Stimulated activated CD4-positive, alpha-beta T cell treated with anti-CD3 and anti-CD28 coated beads, TNF-alpha, amount 100 ng/mL, for 48 hours (primary cell): Measurements from ENCODE around the gene LRRC15.

Source experiments
- DNase-seq, 3 donors: peaks; one replicate each; pipeline ENCODE4 v3.0.0-alpha.2; 2020; ENCODE audit warnings: low read depth in 3 of 3

The LRRC15 gene

DNA sequence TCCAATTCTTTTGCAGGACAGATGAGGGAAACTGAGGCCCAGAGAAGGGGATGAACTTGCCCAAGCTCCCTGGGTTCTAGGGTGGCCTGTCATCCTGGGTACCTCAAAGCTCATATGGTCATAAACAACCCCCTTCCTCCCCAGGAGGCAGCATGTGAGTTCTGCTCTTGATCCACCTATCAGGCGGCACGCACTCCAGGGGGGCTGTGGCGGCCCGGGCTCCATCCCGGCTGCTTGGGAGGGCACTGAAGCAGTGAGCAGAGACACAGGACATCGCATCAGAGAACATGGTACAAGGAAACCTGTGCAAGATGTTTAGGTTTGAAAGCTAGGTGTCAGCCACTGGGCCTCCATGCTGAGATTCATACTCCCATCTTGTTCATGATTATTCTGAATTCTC, 52.6 kb downstream of the LRRC15 start:
- no peak for DNase-seq

GRCh38 chr3:194315965-194316361, 53.6 kb downstream of the LRRC15 start:
- no peak for DNase-seq

DNA sequence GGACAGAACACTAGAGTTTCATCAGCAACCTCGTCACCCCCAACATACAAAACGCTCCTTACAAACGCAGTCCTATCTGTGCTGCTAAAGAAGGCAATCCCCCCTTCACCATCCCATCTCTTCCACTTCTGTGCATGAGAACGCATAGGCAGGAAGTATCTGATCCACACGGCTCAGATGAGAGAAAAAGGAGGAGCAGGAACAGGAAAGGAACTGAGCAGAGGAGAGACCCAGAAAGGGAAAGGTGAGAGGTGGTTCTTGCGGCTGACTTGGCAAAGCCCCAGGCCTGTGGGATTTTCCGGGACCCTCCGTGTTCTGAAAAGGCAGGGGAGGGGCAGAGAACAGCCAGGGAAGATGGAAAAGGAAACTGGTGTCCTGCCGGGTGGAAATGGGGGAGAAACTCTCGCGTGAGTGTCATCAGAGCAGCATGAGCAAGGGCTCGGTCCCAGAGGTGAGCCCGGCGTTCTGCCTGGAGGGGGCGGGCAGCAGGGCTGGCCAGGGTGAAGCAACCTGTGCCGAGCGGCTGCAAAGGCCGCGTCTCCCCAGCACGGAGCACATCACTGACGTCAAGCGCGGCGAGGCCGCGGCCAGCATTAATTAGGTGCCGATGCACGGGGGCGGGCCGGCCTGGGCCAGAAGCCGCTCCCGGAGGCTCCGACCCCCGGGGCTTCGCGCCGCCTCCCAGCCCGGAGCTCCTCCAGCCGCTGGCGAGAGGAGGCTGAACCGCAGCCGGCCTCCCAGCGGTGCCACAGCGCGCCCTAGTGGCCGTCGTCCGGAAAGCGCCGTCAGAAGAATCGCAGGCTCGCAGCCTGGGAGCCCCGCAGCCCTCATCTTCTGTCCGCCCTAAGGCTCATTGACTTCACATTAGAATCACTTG, 54.2 kb downstream of the LRRC15 start:
- DNase-seq: peak; percentile 59 to 79 (median 70)

DNA sequence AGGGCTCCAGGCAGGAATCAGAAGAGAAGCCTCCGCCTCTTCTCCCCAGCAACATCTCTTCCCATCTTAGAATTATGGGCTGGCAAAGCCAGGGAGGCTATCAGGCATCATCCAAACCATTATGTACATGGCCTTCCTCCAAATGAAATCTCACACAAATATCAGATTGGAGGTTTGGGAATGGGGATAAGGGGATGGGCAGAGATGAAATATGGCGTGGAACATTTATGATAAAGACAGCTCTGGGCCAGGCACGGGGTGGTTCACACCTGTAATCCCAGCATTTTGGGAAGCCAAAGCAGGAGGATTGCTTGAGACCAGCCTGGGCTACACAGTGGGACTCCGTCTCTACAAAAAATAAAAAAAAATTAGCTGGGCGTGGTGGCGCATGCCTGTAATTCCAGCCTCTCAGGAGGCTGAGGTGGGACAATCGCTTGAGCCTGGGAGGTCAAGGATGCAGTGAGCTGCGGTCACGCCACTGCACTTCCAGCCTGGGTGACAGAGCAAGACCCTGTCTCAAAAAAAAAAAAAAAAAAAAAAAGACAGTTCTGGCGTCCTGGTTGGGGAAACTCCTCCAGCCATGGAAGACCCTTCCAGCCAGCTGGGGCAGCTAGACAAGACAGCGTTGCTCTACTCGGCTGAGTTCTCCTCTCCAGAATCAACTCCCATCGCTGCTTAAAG, 55.0 kb downstream of the LRRC15 start:
- DNase-seq: no peak

GRCh38 chr3:194313560-194314387, 55.8 kb downstream of the LRRC15 start:
- DNase-seq: no peak

- DNase-seq: no peak
Observed at GRCh38 chr3:194312743-194313281, 56.7 kb downstream of the LRRC15 start.

DNA sequence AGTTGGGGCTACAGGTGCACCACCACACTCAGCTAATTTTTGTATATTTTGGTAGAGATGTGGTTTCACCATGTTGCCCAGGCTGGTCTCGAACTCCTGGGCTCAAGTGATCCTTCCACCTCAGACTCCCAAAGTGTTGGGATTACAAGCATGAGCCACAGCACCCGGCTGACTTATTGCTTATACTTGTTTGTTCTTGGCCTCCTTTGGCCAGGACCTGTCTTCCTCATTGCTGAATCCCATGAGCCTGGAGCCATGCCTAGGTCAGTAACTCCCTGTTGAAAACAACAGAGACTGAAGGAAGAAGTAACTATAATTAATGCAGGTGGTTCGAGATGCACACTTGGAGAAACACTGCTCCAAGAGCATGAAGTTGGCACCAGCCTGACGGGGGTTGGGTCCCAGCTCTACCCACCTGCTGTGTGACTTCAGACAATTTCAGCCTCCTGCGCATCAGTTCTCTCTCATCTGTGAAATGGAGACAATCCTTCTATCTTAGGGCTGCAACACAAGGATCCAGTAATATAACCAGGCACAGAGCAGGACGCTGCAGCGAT, 57.3 kb downstream of the LRRC15 start:
- DNase-seq: no peak

DNA sequence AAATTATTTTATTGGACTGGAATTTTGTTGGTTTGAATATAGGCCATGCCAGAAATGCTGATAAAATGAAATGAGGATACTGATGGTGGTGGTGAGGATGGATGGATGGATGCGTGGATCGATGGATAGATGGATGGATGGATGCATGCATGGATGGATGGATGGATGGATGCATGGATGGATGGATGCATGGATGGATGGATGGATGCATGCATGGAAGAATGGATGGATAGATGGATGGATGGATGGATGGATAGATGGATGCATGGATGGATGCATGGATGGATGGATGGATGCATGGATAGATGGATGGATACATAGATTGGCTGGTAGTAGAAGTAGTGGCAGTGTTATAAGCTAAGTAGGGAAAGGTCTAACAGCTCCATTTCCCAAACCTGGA, 58.5 kb downstream of the LRRC15 start:
- no peak for DNase-seq

GRCh38 chr3:194310060-194310835, 59.3 kb downstream of the LRRC15 start:
- DNase-seq: no peak

DNA sequence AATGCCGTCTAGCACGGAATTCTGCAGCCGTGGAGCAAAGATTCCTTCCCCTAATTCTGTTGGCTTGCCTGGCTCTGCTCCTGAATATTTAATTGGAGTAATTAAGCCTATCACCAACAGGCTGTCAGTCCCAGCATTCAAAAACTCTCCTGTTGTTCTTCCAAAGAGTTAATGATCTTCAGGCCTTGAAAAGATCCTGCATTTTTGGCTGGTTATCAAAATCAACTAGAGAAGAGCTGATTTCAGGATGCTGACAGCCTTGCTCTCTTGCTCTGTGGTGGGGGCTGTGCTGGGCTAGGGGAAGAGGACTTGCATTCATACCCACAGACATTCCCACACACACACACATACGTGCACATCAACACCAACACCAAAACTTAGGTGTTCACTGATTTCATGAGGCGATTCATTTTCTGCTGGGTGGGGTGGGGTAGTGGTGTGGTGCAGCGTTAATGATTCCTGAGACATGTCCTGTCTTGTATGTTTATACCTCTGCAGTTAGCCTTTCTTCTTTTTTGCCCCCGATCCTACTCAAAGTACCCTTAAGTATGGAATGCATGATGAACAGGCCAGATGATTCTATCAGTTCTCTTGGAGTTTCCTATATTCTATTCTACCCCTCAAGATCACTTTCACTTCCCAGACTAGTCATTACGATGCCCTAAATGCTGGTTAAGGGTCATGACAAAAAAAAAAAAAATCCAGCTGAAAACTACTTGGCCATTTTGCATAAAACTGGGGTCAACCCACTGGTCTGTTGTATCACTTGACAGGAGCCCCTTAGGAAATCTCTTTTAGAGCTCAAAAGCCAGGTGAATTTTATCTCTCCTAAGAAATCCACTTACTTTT, 60.7 kb downstream of the LRRC15 start:
- no peak for DNase-seq

GRCh38 chr3:194307849-194308248, 61.7 kb downstream of the LRRC15 start:
- DNase-seq: no peak

DNA sequence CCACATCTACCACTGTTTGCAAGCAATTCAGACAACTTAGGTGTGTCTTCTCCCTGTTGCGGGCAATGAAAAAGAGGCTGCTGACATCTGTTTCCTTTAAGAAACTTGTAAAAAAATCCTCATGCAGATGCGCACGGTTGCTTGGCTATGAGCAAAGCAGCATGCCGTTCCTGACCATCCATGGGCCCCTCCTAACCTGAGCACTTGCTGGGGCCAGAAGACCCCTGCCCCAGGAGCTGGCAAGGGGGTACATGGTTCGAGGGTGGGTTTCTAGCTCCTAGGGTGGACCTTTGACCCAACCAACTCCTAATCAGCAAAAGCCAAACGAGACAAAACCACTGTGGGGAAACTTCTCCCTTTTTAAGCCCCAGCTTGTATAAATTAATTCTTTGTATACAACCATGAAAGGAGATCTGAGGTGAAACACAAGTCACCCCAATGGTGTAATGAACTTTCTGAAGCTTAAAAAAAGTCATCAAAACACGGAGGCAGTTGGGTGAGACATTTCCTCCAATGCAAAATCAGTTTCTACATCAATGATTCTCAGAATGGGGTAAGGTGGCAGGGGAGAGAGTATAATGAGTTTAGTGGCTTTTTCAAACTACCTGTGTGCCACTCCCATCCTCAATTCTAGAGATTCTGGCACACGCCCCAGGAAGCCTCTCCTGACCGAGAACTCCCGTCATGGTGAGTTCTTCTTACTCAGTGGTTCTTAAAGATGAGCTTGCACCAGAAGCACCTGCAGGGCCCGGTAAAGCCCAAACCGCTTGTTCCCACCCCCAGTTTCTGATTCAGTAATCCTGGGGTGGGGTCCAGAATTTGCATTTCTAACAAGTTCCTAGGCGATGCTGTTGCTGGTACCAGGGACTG, 62.5 kb downstream of the LRRC15 start:
- DNase-seq: no peak

DNA sequence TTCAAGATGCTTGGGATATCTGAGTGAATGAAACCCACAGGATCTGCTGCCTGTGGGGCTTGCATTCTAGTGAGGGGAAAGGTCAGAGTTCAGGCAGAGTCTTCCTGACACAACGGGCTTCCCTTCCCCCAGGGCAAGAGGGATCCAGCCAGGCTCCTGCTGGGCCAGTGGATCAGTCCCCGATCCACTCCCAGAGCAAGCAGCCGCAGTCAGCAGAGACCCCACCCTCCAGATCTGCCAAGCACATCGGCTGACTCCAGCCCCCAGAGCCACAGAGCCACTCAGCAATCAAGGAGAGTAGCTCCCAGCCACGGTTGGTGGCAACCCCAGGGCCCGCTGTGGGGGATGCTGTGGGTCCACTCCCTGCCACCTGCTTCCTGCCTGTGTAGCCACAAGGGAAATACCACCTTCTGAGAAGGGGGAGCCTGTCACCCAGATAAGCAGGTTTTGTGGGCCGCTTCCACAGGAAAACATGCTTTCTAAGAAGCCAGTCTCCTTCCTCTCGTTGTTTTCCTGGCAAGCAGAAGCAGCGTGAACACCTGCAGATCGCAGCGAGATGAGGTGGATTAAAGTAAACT, 63.3 kb downstream of the LRRC15 start:
- no peak for DNase-seq

- DNase-seq: no peak
Observed at GRCh38 chr3:194305356-194306108, 64.0 kb downstream of the LRRC15 start.
